Epithelial cell of esophagus (primary cell): ENCODE results near the gene PTBP2.

Experiments used
- DNase-seq: peaks from one replicate; pipeline ENCODE4 v3.0.0; 2010; ENCODE audit warnings: low read depth
- H3K4me3 ChIP-seq: 2 replicates; pipeline ENCODE4 v1.5.1; 2011; ENCODE audit warnings: mild to moderate bottlenecking, low read length, control low read depth
- TF ChIP-seq, protein P1 (sequence below): IDR thresholded peaks from 2 replicates; pipeline ENCODE4 v1.5.1; 2011; ENCODE audit warnings: low read depth, mild to moderate bottlenecking, low read length, control low read depth, inconsistent platforms; ENCODE audit not compliant: insufficient read depth; ENCODE audit errors: missing control alignments

The PTBP2 gene

DNA sequence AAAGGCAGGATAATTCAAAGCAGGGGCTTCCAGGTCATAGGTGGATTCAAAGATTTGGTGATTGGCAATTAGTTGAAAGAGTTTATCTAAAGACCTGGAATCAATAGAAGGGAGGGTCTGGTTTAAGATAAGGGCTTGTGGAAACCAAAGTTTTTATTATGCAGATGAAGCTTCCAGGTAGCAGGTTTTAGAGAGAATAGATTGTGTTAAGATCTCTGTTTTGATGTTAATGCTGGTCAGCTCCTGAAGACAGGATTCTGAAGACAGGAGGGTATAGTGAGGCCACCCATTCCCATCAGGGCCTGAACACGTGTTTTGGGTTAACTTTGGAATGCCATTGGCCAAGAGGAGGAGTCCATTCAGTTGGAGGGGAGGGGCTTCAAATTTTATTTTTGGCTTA lies 6.1 kb upstream of the PTBP2 start:
- no peak for DNase-seq
- TF ChIP-seq, protein P1, sequence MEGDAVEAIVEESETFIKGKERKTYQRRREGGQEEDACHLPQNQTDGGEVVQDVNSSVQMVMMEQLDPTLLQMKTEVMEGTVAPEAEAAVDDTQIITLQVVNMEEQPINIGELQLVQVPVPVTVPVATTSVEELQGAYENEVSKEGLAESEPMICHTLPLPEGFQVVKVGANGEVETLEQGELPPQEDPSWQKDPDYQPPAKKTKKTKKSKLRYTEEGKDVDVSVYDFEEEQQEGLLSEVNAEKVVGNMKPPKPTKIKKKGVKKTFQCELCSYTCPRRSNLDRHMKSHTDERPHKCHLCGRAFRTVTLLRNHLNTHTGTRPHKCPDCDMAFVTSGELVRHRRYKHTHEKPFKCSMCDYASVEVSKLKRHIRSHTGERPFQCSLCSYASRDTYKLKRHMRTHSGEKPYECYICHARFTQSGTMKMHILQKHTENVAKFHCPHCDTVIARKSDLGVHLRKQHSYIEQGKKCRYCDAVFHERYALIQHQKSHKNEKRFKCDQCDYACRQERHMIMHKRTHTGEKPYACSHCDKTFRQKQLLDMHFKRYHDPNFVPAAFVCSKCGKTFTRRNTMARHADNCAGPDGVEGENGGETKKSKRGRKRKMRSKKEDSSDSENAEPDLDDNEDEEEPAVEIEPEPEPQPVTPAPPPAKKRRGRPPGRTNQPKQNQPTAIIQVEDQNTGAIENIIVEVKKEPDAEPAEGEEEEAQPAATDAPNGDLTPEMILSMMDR, result no peak
- no peak overlapping the region for H3K4me3 ChIP-seq

DNA sequence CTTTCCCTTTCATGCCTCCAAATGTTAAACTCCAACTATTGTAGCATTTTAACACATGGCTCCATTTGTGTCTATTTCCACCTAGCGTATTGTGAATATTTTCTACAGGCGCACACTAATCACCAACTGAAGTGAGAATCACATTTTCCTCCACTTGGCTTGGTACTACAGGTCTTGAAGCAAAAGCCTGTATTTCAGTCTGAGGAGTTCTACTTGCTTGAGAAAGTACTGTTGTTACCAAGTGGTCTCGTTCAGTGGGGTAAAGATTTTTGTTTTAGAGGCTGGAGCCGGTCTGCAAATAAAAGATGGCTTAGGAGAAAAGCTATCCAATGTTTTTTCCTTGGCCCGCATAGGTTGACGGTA lies 550 bp upstream of the PTBP2 start:
- no peak for DNase-seq
- TF ChIP-seq, protein P1, result no peak
- H3K4me3 ChIP-seq, result peak overlapping the region; percentile 94

DNA sequence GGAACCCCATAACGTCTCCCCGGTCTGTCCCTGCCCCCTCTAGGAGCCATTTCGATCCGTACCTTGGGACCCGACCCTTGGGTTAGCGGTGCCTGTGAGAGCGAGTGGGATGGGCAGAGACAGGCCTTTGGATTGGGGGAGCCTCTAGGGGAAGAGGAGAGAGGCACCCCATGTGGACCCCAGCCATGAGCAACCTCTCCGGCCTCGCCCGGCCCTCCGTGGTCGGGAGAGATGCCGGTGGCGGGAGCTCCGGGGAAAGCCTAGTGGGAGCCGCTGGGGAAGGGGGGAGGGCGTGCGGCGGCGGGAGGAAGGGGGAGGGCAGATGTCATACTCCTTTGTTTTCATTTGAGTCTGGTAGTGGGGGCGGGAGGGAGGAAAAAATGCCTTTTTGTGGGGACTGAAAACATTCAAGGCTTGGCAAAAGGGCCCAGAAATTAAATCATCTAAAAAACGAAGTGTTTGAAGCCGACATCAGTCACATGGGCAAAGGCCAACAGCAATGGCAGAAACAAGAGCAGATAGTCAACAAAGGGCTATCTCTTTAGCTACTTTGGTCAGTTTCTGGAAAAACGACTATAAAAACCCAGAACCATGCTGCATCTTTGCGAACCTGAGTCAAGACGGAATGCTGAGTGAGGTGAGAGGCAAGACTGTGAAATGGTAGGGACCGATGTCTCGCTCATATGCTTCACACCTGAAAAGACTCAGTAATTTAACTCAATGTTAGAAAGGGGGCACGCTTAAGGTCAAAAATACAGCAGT lies 758 bp downstream of the PTBP2 start:
- TF ChIP-seq, protein P1, result no peak
- DNase-seq, result peak; percentile 34

DNA sequence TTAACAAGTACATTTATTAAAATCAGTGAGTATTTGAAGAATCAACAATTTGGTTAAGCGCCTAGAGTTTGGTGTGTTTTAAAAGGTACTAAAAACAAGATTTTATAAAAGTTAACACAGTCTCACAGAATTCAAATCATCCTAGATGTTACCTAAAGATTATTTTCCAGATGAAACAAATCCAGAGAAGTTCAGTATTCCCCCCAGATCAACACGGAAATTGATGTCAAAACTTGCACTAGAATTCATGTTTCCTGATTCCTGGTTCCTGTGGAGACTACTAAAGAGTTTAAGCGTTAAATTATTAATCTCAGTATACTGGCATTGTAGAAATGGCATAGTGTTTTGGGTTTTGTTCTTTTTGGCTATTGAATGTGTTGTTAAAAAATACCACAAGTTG lies 1.4 kb downstream of the PTBP2 start:
- peak overlapping the region; percentile 94 for H3K4me3 ChIP-seq
- no peak for DNase-seq
- TF ChIP-seq, protein P1, result no peak

More for the DNA sequence above, 758 bp downstream of the PTBP2 start:
- peak overlapping the region; percentile 94 for H3K4me3 ChIP-seq

DNA sequence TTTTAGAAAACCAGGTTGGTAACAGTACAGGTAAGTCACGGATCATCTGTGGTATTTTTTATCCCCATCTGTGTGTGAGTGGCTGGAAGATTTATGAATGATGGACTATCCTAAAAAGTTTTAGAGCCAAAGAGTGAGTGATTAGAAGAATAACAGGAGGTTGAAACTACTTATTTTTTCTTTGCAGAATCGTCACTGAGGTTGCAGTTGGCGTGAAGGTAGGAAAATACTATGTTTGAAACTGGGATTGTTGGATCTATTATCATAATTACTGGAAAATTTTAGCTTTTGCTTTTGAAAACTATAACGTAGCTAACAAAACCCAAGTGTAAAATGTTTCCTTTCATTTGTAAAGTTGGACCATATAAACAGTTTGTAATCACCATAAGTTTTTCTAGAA lies 1.8 kb downstream of the PTBP2 start:
- peak overlapping the region; percentile 94 for H3K4me3 ChIP-seq
- TF ChIP-seq, protein P1, result no peak
- DNase-seq, result no peak

DNA sequence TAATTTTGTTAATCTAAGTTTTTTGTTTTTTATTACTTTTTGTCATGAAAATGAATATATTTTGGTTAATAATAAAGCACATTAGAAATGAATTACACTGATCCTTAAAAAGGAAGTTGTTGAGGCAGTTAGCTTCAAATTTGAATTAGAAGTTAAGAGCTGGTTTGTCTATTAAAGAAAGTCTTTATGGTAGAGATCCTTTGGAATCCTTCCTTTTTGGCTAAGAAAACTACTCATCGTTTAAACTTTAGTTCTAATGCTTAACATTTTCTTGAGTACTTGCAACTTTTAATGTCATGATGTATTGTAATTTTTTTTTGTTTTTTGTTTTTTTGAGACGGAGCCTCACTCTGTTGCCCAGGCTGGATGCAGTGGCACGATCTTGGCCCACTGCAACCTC lies 2.4 kb downstream of the PTBP2 start:
- TF ChIP-seq, protein P1, result no peak
- H3K4me3 ChIP-seq, result no peak overlapping the region
- no peak for DNase-seq

DNA sequence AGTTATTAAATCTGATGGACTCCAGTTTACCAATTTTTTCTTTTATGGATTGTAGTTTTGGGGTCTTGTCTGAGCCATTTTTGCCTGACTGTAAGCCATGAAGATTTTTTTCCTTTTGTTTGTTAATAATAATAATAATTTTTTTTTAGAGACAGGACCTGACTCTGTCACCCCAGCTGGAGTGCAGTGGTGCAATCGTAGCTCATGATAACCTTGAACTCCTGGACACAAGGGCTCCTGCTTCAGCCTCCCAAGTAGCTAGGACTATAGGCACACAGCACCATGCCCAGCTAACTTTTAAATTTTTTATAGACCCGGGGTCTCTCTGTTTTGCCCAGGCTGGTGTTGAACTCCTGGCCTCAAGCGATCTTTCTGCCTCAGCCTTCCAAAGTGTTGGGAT lies 6.3 kb downstream of the PTBP2 start:
- no peak overlapping the region for H3K4me3 ChIP-seq
- DNase-seq, result no peak
- TF ChIP-seq, protein P1, result no peak
